GM23248 (cell line): ENCODE results near the gene BRINP2. TPM values are rescaled to one million over a fixed set of nuclear protein-coding genes. Genes with fewer than 3 reads are reported as not detected.

Source experiments
- DNase-seq: peaks from one replicate; pipeline ENCODE4 v3.0.0-alpha.2; 2015
- H2AFZ ChIP-seq: fragments of 200-600 bp; sonication (generic); 2 replicates; pipeline ENCODE4 v1.6.1; 2016; ENCODE audit warnings: antibody characterized with exemption
- H3F3A ChIP-seq: fragments of 200-600 bp; sonication (generic); 2 replicates; pipeline ENCODE4 v1.6.1; 2016; ENCODE audit warnings: mild to moderate bottlenecking, antibody characterized with exemption, mixed run types; ENCODE audit not compliant: insufficient read depth
- H3K27ac ChIP-seq: fragments of 200-600 bp; sonication (generic); 2 replicates; pipeline ENCODE4 v1.5.1; 2016; ENCODE audit warnings: mild to moderate bottlenecking
- H3K27me3 ChIP-seq: fragments of 200-600 bp; sonication (generic); replicated peaks from 2 replicates; pipeline ENCODE4 v1.6.1; 2016; ENCODE audit warnings: mild to moderate bottlenecking; ENCODE audit not compliant: insufficient read depth
- H3K36me3 ChIP-seq: fragments of 200-600 bp; sonication (generic); 2 replicates; pipeline ENCODE4 v1.6.1; 2016; ENCODE audit warnings: low read depth, mild to moderate bottlenecking
- H3K4me1 ChIP-seq: fragments of 200-600 bp; sonication (generic); 2 replicates; pipeline ENCODE4 v1.6.1; 2016; ENCODE audit warnings: mild to moderate bottlenecking; ENCODE audit not compliant: insufficient read depth
- H3K4me2 ChIP-seq: fragments of 200-600 bp; sonication (generic); one replicate; pipeline ENCODE4 v1.6.1; 2016; ENCODE audit warnings: mild to moderate bottlenecking; ENCODE audit not compliant: unreplicated experiment
- H3K4me3 ChIP-seq: fragments of 200-600 bp; sonication (generic); 2 replicates; pipeline ENCODE4 v1.5.1; 2016; ENCODE audit warnings: mild to moderate bottlenecking
- H3K79me2 ChIP-seq: fragments of 200-600 bp; sonication (generic); 2 replicates; pipeline ENCODE4 v1.6.1; 2016; ENCODE audit warnings: mild to moderate bottlenecking; ENCODE audit not compliant: insufficient read depth
- H3K9ac ChIP-seq: fragments of 200-600 bp; sonication (generic); 2 replicates; pipeline ENCODE4 v1.6.1; 2016; ENCODE audit warnings: mild to moderate bottlenecking
- H3K9me2 ChIP-seq: fragments of 200-600 bp; sonication (generic); 2 replicates; pipeline ENCODE4 v1.6.1; 2016; ENCODE audit warnings: mixed run types, mild to moderate bottlenecking, moderate library complexity; ENCODE audit not compliant: insufficient read depth
- H3K9me3 ChIP-seq: fragments of 200-600 bp; sonication (generic); one replicate; pipeline ENCODE4 v1.6.1; 2017; ENCODE audit warnings: low read depth
- H4K20me1 ChIP-seq: fragments of 200-600 bp; sonication (generic); 2 replicates; pipeline ENCODE4 v1.6.0; 2016; ENCODE audit not compliant: insufficient read depth
- EZH2 ChIP-seq: fragments of 200-600 bp; sonication (generic); IDR thresholded peaks from 2 replicates; pipeline ENCODE4 v1.6.1; 2018; ENCODE audit warnings: antibody characterized with exemption, mild to moderate bottlenecking; ENCODE audit not compliant: insufficient read depth, poor library complexity, severe bottlenecking
- EZH2phosphoT487 ChIP-seq: fragments of 200-600 bp; sonication (generic); IDR thresholded peaks from 2 replicates; pipeline ENCODE4 v1.6.1; 2018; ENCODE audit warnings: antibody characterized with exemption, moderate library complexity, mild to moderate bottlenecking, low read depth; ENCODE audit not compliant: insufficient read depth
- WGBS, 2 experiments: methylation state at CpG; one replicate each; pipeline ENCODE4 v1.1.6; 2015 to 2017; ENCODE audit warnings: low lambda C conversion rate in 2 of 2, low coverage in 1 of 2; ENCODE audit errors: missing lambda C conversion rate in 2 of 2; 5-methylcytosine and 5-hydroxymethylcytosine counted together
- in situ Hi-C: fragments of 300-500 bp; cut with MboI; formaldehyde crosslinking; loops from 2 replicates; pipeline ENCODE4 v1.15.0; 2020
- polyA plus RNA-seq: library from polyadenylated mRNA; unstranded; fragments of >200 nt; fragmentation: Nextera tagmentation; extraction: Ambion mirVana; gene quantifications from 2 replicates; pipeline ENCODE4 v1.2.1, GENCODE V29; 2016
- total RNA-seq: library from RNA; depleted of rRNA; stranded (reverse); fragments of >200 nt; shearing (Covaris generic); gene quantifications from 2 replicates; pipeline ENCODE4 v1.2.3, GENCODE V29; 2014

Gene BRINP2
- total and polyA plus RNA-seq, 2 experiments from 2014 or later, result 0.06 TPM; not detected in 1

DNA sequence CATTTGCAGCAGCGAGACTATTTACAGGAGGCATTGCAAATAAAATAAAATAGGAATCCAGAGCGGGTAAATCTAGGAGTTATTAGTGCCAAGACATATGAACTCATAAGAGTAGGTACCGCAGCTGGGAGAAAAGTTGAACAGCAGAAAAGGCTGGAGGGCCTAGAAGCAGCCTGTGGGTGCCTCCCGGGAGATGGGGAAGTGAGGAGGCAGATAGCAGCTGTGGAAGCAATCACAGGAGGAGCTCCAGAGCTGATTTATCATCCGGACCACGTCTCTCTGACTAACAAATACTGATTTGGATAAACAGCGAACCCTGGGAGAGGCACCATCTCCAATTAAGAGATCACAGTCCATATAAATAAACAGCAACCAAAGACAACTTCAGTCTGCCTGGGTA lies 64.6 kb downstream of the BRINP2 start:
- Histone ChIP-seq H3K4me2 (no peak overlapping the region), H3K27ac (no peak overlapping the region), H3F3A (no peaks in the 10 kb centered on the region), H3K36me3 (no peaks in the 10 kb centered on the region), H3K9me2 (no peaks in the 10 kb centered on the region), H4K20me1 (no peaks in the 10 kb centered on the region), H3K4me3 (no peak overlapping the region), H3K79me2 (no peaks in the 10 kb centered on the region), H3K4me1 (peaks cover 4% of the 10 kb centered on the region; the same call in 1 of the 2 replicates), H3K27me3 (peaks cover 3% of the 10 kb centered on the region; the same call in 1 of the 2 replicates), H2AFZ (no peak overlapping the region), H3K9ac (no peak overlapping the region), H3K9me3 (no peaks in the 10 kb centered on the region)
- TF ChIP-seq EZH2 (no peak), EZH2phosphoT487 (no peak)
- 76% methylated on average over 7 of the region's 7 CpGs for WGBS, 2 experiments
- in situ Hi-C loops, result no loop called here
- DNase-seq, result no peak

- Histone ChIP-seq H3F3A (no peaks in the 10 kb centered on the region), H4K20me1 (no peaks in the 10 kb centered on the region), H3K9me3 (no peaks in the 10 kb centered on the region), H3K27me3 (peaks cover 3% of the 10 kb centered on the region; the same call in 1 of the 2 replicates), H3K4me3 (no peak overlapping the region), H3K4me2 (no peak overlapping the region), H3K27ac (no peak overlapping the region), H2AFZ (no peak overlapping the region), H3K9ac (no peak overlapping the region), H3K9me2 (no peaks in the 10 kb centered on the region), H3K79me2 (no peaks in the 10 kb centered on the region), H3K36me3 (no peaks in the 10 kb centered on the region), H3K4me1 (peaks cover 4% of the 10 kb centered on the region; the same call in 1 of the 2 replicates)
- DNase-seq, result no peak
- WGBS, 2 experiments, result 53 to 54% methylated on average over 4 of the region's 4 CpGs
- in situ Hi-C loops, result no loop called here
- TF ChIP-seq EZH2 (no peak), EZH2phosphoT487 (no peak)
Measured at GRCh38 chr1:177236962-177237361, 66.2 kb downstream of the BRINP2 start.

DNA sequence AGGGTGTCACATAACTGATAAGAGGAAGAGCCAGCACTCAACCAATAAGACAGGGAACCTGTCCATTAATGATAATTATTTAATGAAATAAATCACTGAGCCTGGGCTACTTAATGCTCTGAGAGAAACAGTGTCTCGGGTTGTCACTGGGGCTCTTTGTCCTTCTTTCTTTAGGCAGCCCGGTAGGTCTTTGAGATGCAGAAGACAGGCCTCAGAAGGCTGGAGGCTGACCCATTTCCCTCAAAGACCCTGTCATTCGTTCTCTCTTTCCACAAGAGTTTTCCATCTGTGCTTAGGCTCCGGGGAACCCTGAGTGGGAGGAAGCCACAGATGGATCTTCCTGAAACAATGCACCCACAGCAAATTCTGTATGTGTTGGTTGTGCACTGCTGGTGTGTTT lies 68.2 kb downstream of the BRINP2 start:
- TF ChIP-seq EZH2, result no peak
- no peak for TF ChIP-seq EZH2phosphoT487
- WGBS, 2 experiments, result 30 to 36% methylated on average over 4 of the region's 4 CpGs
- Histone ChIP-seq H3K9me3 (no peaks in the 10 kb centered on the region), H3K27ac (no peak overlapping the region), H3K9me2 (no peaks in the 10 kb centered on the region), H3K36me3 (no peaks in the 10 kb centered on the region), H3K9ac (no peak overlapping the region), H3F3A (no peaks in the 10 kb centered on the region), H3K79me2 (no peaks in the 10 kb centered on the region), H3K4me1 (peaks cover 4% of the 10 kb centered on the region; the same call in 1 of the 2 replicates), H2AFZ (no peak overlapping the region), H3K4me2 (no peak overlapping the region), H3K4me3 (no peak overlapping the region), H4K20me1 (no peaks in the 10 kb centered on the region), H3K27me3 (peaks cover 4% of the 10 kb centered on the region; the same call in 1 of the 2 replicates)
- in situ Hi-C loops, result no loop called here
- no peak for DNase-seq

GRCh38 chr1:177239792-177240191 lies 69.0 kb downstream of the BRINP2 start:
- Histone ChIP-seq H3K4me1 (peaks cover 4% of the 10 kb centered on the region; the same call in 1 of the 2 replicates), H3K4me2 (no peak overlapping the region), H4K20me1 (no peaks in the 10 kb centered on the region), H3K4me3 (no peak overlapping the region), H3K27ac (no peak overlapping the region), H3K36me3 (no peaks in the 10 kb centered on the region), H3K9me2 (no peaks in the 10 kb centered on the region), H3K27me3 (peaks cover 4% of the 10 kb centered on the region; the same call in 1 of the 2 replicates), H3K9ac (no peak overlapping the region), H3K79me2 (no peaks in the 10 kb centered on the region), H3K9me3 (no peaks in the 10 kb centered on the region), H2AFZ (no peak overlapping the region), H3F3A (no peaks in the 10 kb centered on the region)
- WGBS, 2 experiments, result 35 to 63% methylated on average over 2 of the region's 2 CpGs
- DNase-seq, result peak; percentile 44
- in situ Hi-C loops, result no loop called here
- no peak for TF ChIP-seq EZH2
- TF ChIP-seq EZH2phosphoT487, result no peak
